NB4 (cell line): Measurements from ENCODE around the gene TLX2.

ENCODE experiments used
- DNase-seq: peaks from one replicate; pipeline ENCODE4 v3.0.0; 2010; ENCODE audit warnings: low read depth
- H3K4me3 ChIP-seq: one replicate; pipeline ENCODE4 v1.5.1; 2011; ENCODE audit warnings: mild to moderate bottlenecking, low read depth, low read length, moderate library complexity
- MAX ChIP-seq: IDR thresholded peaks from 2 replicates; pipeline ENCODE4 v1.6.1; 2011; ENCODE audit warnings: low read depth, low read length
- MYC ChIP-seq: IDR thresholded peaks from 2 replicates; pipeline ENCODE4 v1.6.1; 2011; ENCODE audit warnings: low read depth, low read length
- POLR2A ChIP-seq: IDR thresholded peaks from 2 replicates; pipeline ENCODE4 v1.6.1; 2011; ENCODE audit warnings: mild to moderate bottlenecking; ENCODE audit not compliant: insufficient read length; ENCODE audit errors: extremely low read depth
- TF ChIP-seq, protein P1 (sequence below): IDR thresholded peaks from one replicate; pipeline ENCODE4 v1.5.1; 2012; ENCODE audit warnings: low read depth, low read length

Gene TLX2

GRCh38 chr2:74525717-74526648 is 11.7 kb downstream of the TLX2 start, which contains the start of gene DQX1:
Gene DQX1, minus strand, starts transcription at chr2:74526231. Its CDS starts 502 bp downstream, at chr2:74525729.
- TF ChIP-seq, protein P1, sequence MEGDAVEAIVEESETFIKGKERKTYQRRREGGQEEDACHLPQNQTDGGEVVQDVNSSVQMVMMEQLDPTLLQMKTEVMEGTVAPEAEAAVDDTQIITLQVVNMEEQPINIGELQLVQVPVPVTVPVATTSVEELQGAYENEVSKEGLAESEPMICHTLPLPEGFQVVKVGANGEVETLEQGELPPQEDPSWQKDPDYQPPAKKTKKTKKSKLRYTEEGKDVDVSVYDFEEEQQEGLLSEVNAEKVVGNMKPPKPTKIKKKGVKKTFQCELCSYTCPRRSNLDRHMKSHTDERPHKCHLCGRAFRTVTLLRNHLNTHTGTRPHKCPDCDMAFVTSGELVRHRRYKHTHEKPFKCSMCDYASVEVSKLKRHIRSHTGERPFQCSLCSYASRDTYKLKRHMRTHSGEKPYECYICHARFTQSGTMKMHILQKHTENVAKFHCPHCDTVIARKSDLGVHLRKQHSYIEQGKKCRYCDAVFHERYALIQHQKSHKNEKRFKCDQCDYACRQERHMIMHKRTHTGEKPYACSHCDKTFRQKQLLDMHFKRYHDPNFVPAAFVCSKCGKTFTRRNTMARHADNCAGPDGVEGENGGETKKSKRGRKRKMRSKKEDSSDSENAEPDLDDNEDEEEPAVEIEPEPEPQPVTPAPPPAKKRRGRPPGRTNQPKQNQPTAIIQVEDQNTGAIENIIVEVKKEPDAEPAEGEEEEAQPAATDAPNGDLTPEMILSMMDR: no peak
- TF ChIP-seq MAX: peak; percentile 56
- peak; percentile 28; the same call in 1 of the 2 replicates for TF ChIP-seq MYC
- TF ChIP-seq POLR2A: no peak
- DNase-seq: peak; percentile 82
- H3K4me3 ChIP-seq: no peak within 1 kb of the TSS

DNA sequence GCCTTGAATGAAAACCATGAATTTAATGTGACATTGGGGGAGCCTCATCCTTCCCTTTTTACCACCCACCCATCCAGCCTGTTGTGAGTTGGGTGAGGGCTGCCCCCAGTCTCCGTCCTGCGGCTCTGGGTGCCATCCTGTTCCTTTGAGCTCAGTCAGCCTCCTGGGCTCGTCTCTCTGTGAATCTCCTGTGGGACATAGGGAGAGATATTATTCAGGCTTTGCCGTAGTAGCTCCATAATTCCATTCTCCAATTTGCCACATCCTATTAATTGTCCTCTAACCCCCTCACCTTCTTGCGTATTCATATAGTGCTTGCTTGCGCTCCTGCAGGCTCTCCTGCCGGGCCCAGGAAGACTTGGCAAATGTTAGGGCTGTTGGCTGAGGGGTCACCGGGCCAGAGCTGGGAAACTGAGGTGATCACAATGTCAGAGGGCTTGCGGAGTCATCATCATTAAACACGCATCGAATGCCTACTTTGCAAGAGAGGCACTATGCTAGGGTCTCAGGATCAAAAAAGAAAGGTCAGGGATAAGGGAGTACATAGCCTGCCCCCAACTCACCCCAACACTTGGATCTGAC is 12.5 kb downstream of the TLX2 start:
- H3K4me3 ChIP-seq: no peak overlapping the region
- TF ChIP-seq, protein P1: no peak
- TF ChIP-seq POLR2A (no peak), MAX (no peak), MYC (no peak)
- DNase-seq: no peak

GRCh38 chr2:74527741-74528140 is 13.5 kb downstream of the TLX2 start:
- peak overlapping the region; percentile 99 for H3K4me3 ChIP-seq
- TF ChIP-seq POLR2A (no peak), MYC (no peak), MAX (no peak)
- TF ChIP-seq, protein P1: no peak

GRCh38 chr2:74528600-74529356 is 14.5 kb downstream of the TLX2 start:
- TF ChIP-seq, protein P1: no peak
- TF ChIP-seq MYC (no peak), POLR2A (no peak), MAX (peak; percentile 55; the same call in 1 of the 2 replicates)
- DNase-seq: no peak
- peak overlapping the region; percentile 99 for H3K4me3 ChIP-seq

More at GRCh38 chr2:74527741-74528140, 13.5 kb downstream of the TLX2 start:
- no peak for DNase-seq

GRCh38 chr2:74529357-74530238 is 15.3 kb downstream of the TLX2 start, which contains the start of the genes AUP1 and HTRA2:
Gene AUP1, minus strand, starts transcription at chr2:74529706. Its CDS starts 77 bp downstream, at chr2:74529629.
Gene HTRA2, plus strand, starts transcription at chr2:74529933. Its CDS starts 74 bp downstream, at chr2:74530007.
- TF ChIP-seq POLR2A: peak; percentile 83
- TF ChIP-seq MAX: peak; percentile 34; the same call in 1 of the 2 replicates
- peak; percentile 87 for TF ChIP-seq MYC
- TF ChIP-seq, protein P1: no peak
- H3K4me3 ChIP-seq: peak within 1 kb of the TSS; percentile 99
- peak; percentile 100 for DNase-seq
